Measurements from ENCODE around the gene NUCB1. TPM values are rescaled to one million over a fixed set of nuclear protein-coding genes. Genes with fewer than 3 reads are reported as not detected.
A peak's percentile ranks its signal among the peaks of the same experiment; 100 is the strongest.
"Not testable (repeated sequence)": the region's sequence is repeated elsewhere in the genome, so short reads cannot be mapped to it uniquely, and the experiment has no call there.

The NUCB1 gene
- total RNA-seq, 2 experiments from 2014 or later = 102 to 114 TPM

DNA sequence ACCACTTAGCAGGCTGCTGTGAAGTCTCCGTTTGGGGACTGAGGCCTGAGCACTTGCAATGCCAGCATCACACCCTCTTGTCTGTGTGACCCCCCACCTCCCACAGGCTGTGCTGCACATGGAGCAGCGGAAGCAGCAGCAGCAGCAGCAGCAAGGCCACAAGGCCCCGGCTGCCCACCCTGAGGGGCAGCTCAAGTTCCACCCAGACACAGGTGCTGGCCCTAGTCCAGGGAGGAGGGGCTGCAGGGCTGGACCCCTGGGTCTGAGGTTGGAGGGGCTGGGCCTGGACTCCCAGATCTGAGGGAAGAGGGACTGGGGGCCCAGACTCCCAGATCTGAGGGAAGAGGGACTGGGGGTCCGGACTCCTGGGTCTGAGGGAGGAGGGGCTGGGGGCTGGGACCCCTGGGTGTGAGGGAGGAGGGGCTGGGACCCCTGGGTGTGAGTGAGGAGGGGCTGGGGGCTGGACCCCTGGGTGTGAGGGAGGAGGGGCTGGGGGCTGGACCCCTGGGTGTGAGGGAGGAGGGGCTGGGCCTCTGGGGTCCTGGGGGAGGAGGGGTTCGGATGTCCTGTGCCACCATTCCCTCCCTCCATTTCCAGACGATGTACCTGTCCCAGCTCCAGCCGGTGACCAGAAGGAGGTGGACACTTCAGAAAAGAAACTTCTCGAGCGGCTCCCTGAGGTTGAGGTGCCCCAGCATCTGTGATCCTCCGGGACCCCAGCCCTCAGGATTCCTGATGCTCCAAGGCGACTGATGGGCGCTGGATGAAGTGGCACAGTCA is 21.8 kb downstream of the NUCB1 start:
- CTCF ChIA-PET = no interaction called here
- H3K4me1 Mint-ChIP-seq (ENCODE audit: low read depth) = peaks cover 3% of the 10 kb centered on the region

DNA sequence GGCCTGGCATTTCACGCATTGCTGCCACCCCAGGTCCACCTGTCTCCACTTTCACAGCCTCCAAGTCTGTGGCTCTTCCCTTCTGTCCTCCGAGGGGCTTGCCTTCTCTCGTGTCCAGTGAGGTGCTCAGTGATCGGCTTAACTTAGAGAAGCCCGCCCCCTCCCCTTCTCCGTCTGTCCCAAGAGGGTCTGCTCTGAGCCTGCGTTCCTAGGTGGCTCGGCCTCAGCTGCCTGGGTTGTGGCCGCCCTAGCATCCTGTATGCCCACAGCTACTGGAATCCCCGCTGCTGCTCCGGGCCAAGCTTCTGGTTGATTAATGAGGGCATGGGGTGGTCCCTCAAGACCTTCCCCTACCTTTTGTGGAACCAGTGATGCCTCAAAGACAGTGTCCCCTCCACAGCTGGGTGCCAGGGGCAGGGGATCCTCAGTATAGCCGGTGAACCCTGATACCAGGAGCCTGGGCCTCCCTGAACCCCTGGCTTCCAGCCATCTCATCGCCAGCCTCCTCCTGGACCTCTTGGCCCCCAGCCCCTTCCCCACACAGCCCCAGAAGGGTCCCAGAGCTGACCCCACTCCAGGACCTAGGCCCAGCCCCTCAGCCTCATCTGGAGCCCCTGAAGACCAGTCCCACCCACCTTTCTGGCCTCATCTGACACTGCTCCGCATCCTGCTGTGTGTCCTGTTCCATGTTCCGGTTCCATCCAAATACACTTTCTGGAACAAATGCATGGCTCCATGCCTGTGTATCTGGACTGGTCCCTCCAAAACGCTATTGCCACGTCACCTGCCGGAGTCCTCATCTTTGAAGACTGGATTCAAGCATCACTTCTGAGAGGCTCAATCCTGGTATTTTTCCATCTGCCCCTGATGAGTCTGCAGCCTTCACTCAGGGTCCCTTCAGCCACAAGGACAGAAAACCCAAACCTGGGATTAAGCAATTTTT is 22.7 kb downstream of the NUCB1 start:
- CTCF ChIA-PET = no interaction called here
- Mint-ChIP-seq H3K4me3 (no peak overlapping the region), H3K4me1 (ENCODE audit: low read depth) (peaks cover 5% of the 10 kb centered on the region), H3K27me3 (no peaks in the 10 kb centered on the region), H3K27ac (no peak overlapping the region), H3K9me3 (no peaks in the 10 kb centered on the region), H3K36me3 (ENCODE audit: low read depth) (peaks cover 17% of the 10 kb centered on the region)
- TF ChIP-seq, protein P1, sequence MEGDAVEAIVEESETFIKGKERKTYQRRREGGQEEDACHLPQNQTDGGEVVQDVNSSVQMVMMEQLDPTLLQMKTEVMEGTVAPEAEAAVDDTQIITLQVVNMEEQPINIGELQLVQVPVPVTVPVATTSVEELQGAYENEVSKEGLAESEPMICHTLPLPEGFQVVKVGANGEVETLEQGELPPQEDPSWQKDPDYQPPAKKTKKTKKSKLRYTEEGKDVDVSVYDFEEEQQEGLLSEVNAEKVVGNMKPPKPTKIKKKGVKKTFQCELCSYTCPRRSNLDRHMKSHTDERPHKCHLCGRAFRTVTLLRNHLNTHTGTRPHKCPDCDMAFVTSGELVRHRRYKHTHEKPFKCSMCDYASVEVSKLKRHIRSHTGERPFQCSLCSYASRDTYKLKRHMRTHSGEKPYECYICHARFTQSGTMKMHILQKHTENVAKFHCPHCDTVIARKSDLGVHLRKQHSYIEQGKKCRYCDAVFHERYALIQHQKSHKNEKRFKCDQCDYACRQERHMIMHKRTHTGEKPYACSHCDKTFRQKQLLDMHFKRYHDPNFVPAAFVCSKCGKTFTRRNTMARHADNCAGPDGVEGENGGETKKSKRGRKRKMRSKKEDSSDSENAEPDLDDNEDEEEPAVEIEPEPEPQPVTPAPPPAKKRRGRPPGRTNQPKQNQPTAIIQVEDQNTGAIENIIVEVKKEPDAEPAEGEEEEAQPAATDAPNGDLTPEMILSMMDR (IDR thresholded peaks at IDR 0.05) = no peak
- DNase-seq (no peak), ATAC-seq (no peak)
- POLR2A ChIA-PET = no interaction called here
- intact Hi-C loops (cut with micrococcal nuclease) = no loop called here

More for the DNA sequence above, 21.8 kb downstream of the NUCB1 start:
- no peak for ATAC-seq
- POLR2A ChIA-PET = no interaction called here
- DNase-seq = no peak
- intact Hi-C loops (cut with micrococcal nuclease) = no loop called here
- no peaks in the 10 kb centered on the region for H3K9me3 Mint-ChIP-seq
- TF ChIP-seq, protein P1 (IDR thresholded peaks at IDR 0.05) = no peak
- H3K27me3 Mint-ChIP-seq = no peaks in the 10 kb centered on the region
- no peak overlapping the region for H3K27ac Mint-ChIP-seq
- H3K4me3 Mint-ChIP-seq = no peak overlapping the region
- peaks cover 17% of the 10 kb centered on the region for H3K36me3 Mint-ChIP-seq (ENCODE audit: low read depth)

DNA sequence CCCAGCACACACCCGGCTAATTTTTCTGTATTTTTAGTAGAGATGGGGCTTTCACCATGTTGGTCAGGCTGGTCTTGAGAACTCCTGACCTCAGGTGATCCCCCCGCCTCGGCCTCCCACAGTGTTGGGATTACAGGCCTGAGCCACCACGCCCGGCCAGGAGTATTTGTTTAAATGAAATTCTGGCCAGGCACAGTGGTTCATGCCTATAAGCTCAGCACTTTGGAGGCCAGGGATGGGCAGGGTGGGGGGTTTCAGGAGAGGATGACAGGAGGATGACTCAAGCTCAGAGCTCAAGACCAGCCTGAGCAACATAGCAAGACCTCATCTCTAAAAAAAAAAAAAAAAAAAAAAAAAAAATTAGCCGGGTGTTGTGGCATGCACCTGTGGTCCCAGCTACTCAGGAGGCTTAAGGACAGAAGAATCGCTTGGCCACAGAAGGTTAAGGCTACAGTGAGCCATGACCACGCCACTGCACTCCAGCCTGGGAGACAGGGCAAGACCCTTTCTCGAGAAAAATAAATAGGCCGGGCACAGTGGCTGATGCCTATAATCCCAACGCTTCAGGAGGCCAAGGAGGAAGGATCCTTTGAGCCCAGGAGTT is 25.2 kb downstream of the NUCB1 start:
- H3K9me3 Mint-ChIP-seq = no peaks in the 10 kb centered on the region
- ChIA-PET CTCF (interaction anchor here (1.2 to 2.4 kb wide), 2 partner anchors 49 to 83 kb away, joined by 3 to 6 read pairs; no protein-coding TSS in a partner anchor), POLR2A (interaction anchor here (1.2 to 1.6 kb wide), 2 partner anchors 11 to 45 kb away, joined by 3 to 4 read pairs; no protein-coding TSS in a partner anchor)
- DNase-seq = peak; percentile 39
- TF ChIP-seq, protein P1 (IDR thresholded peaks at IDR 0.05) = no peak
- intact Hi-C loops (cut with micrococcal nuclease) = no loop called here
- H3K27ac Mint-ChIP-seq = no peak overlapping the region
- H3K36me3 Mint-ChIP-seq (ENCODE audit: low read depth) = peaks cover 10% of the 10 kb centered on the region
- peaks cover 5% of the 10 kb centered on the region for H3K4me1 Mint-ChIP-seq (ENCODE audit: low read depth)
- H3K4me3 Mint-ChIP-seq = no peak overlapping the region
- ATAC-seq = peak; percentile 51
- no peaks in the 10 kb centered on the region for H3K27me3 Mint-ChIP-seq

DNA sequence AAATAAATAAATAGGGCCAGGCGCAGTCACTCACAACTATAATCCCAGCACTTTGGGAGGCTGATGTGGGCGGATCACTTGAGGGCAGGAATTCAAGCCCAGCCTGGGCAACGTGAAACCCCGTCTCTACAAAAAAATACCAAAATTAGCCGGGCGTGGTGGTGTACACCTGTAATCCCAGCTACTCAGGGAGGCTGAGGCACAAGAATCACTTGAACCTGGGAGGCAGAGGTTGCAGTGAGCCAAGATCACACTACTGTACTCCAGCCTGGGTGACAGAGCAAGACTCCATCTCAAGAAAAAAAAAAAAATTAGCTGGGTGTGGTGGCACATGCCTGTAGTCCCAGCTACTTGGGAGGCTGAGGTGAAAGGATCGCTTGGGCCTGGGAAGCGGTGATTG is 25.8 kb downstream of the NUCB1 start:
- H3K27ac Mint-ChIP-seq; DNase-seq; H3K9me3 Mint-ChIP-seq; H3K4me3 Mint-ChIP-seq; H3K4me1 Mint-ChIP-seq (ENCODE audit: low read depth); H3K27me3 Mint-ChIP-seq; ATAC-seq; intact Hi-C loops (cut with micrococcal nuclease): not testable (repeated sequence)
- POLR2A ChIA-PET = interaction anchor here (0.6 kb wide), 1 partner anchor 658 kb away, joined by 4 read pairs; no protein-coding TSS in a partner anchor
- CTCF ChIA-PET = interaction anchor here (2.4 kb wide), 1 partner anchor 84 kb away, joined by 6 read pairs; no protein-coding TSS in a partner anchor
- peaks cover 10% of the 10 kb centered on the region for H3K36me3 Mint-ChIP-seq (ENCODE audit: low read depth)

DNA sequence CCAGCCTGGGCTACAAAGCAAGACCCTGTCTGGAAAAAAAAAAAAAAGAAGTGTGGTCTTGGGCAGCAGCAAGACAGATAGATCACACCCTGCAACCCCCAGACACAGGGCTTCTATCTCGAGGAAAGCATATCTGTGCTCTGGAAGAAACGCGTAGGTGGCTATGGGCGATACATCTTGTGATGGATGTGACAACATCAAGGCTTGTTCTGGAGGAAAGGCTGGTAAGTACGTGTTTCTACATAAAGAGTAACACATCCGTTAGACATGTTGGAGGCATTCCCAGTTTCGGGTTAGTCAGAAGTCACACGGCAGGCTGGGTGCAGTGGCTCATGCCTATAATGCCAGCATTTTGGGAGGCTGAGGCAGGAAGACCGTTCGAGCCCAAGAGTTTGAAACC is 26.8 kb downstream of the NUCB1 start:
- POLR2A ChIA-PET = interaction anchor here (0.6 kb wide), 1 partner anchor 8 kb away, joined by 3 read pairs; no protein-coding TSS in a partner anchor
- peak overlapping the region; percentile 11 for H3K27ac Mint-ChIP-seq
- TF ChIP-seq, protein P1 (IDR thresholded peaks at IDR 0.05) = no peak
- ATAC-seq (peak; percentile 74), DNase-seq (peak; percentile 35)
- no peaks in the 10 kb centered on the region for H3K27me3 Mint-ChIP-seq
- CTCF ChIA-PET = interaction anchor here (2.4 kb wide), 1 partner anchor 85 kb away, joined by 6 read pairs; no protein-coding TSS in a partner anchor
- intact Hi-C loops (cut with micrococcal nuclease) = no loop called here
- peaks cover 5% of the 10 kb centered on the region for H3K36me3 Mint-ChIP-seq (ENCODE audit: low read depth)
- H3K4me1 Mint-ChIP-seq (ENCODE audit: low read depth) = peaks cover 5% of the 10 kb centered on the region
- no peak overlapping the region for H3K4me3 Mint-ChIP-seq
- no peaks in the 10 kb centered on the region for H3K9me3 Mint-ChIP-seq

DNA sequence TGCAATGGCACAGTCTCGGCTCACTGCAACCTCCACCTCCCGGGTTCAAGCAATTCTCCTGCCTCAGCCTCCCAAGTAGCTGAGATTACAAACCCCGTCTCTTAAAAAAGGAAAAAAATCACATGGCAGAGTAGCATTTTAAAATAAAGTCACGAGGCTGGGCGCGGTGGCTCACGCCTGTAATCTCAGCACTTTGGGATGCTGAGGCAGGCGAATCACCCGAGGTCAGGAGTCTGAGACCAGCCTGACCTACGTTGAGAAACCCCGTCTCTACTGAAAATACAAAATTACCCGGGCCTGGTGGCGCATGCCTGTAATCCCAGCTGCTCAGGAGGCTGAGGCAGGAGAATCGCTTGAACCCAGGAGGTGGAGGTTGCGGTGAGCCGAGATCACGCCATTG is 27.6 kb downstream of the NUCB1 start:
- H3K27ac Mint-ChIP-seq; intact Hi-C loops (cut with micrococcal nuclease); H3K27me3 Mint-ChIP-seq; POLR2A ChIA-PET; DNase-seq; ATAC-seq; H3K9me3 Mint-ChIP-seq; CTCF ChIA-PET; H3K4me3 Mint-ChIP-seq; H3K4me1 Mint-ChIP-seq (ENCODE audit: low read depth); H3K36me3 Mint-ChIP-seq (ENCODE audit: low read depth): not testable (repeated sequence)
